NCI-H1436 treated with DMSO at 0.1 percent for 48 hours (cell line): ENCODE data around the gene C11orf86.
"Not testable (repeated sequence)": the region's sequence is repeated elsewhere in the genome, so short reads cannot be mapped to it uniquely, and the experiment has no call there.

Experiments used
- DNase-seq: peaks from one replicate; lab custom pipeline; 2025; lab: John Stamatoyannopoulos, UW

C11orf86 gene

GRCh38 chr11:66989360-66989759 is 14.3 kb downstream of the C11orf86 start:
- not testable (repeated sequence) for DNase-seq

- DNase-seq: no peak
Observed at GRCh38 chr11:66992041-66992440, 16.9 kb downstream of the C11orf86 start.

DNA sequence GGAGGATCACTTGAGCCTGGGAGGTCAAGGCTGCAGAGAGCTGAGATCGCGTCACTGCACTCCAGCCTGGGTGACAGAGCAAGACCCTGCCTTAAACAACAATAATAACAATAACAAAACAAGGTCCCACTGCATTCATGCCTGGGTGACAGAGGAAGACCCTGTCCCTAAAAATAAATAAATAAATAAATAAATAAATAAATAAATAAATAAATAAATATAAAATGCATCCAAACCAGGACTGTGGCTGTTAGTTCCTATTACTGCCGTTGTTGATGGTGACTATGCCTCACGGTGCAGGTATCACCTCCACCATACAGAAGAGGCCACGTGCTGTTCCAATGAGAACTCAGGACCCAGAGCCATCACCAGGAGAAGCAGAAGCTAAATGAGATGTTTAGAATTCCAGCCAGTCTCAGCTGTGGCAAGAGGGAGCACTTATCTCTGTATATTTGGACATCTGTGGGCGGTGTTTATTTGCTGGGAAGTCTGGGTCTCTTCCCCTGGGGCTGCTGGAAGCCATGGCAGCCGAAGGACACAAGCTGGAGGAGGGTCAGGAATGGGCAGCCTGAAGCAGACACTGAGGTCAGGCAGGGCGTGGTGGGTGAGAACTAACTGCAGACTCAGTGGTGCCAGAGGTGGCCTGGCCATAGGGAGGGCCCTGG is 21.6 kb downstream of the C11orf86 start:
- no peak for DNase-seq

DNA sequence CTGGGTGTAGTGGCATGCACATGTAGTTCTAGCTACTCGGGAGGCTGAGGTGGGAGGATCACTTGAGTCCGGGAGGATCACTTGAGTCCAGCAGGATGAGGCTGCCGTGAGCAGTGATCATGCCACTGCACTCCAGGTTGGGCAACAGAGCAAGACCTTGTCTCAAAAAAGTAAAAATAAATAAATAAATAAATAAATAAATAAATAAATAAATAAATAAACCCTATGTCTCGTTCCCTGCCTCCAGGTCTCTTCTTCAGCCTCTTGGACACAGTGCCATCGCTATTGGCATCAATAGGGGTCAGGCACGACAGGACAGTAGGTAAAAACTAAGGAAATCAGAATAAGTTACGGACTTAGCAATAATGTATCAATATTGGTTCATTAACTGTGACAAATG is 24.5 kb downstream of the C11orf86 start:
- DNase-seq: no peak

DNA sequence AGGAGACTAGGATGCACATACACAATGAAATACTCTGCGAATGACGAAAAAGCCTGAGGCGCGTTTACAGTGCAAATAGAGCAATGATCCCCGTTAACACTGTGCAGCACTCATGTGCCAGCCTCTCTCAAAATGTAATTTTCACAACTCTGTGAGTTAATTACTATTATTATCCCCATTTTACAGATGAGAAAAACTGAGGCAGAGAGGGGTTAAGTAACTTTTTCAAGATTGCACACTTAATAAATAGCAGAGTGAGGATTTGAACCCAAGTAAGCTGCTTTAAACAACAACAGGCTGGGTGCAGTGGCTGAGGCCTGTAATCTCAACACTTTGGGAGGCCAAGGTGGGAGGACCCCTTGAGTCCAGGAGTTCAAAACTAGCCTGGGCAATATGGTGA is 26.2 kb downstream of the C11orf86 start:
- DNase-seq: no peak

DNA sequence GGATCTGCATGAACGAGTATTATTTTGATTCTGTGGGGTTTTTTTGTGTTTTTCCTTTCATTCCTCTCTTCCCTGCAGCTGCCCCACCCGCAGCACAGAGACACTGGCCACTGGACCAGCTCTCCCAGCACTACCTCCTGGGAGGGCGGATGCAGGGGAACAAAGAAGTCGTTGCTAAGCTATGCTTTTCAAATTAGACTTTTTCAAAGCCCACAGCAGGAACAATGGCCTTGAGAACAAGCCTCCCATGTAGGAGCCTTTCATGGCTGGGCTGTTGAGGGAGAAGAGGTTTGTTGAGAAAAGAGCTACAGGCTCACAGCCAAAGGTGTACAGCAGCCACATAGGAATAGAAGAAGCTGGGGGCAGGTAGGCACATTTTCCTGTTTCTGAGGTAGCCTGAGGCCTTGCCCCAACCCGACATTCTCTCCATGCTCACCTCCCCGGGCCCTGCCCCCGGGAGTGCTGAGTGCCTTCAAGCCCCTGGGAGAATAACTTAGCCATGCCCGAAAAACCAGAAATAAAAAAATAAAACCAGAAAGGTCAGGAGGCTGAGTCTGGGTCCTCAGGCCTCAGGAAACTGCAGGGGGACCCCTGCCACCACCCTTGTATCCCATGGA is 27.3 kb downstream of the C11orf86 start:
- DNase-seq: no peak

GRCh38 chr11:67002921-67003411 is 27.9 kb downstream of the C11orf86 start:
- DNase-seq: no peak

GRCh38 chr11:67005200-67005599 is 30.1 kb downstream of the C11orf86 start:
- not testable (repeated sequence) for DNase-seq

DNA sequence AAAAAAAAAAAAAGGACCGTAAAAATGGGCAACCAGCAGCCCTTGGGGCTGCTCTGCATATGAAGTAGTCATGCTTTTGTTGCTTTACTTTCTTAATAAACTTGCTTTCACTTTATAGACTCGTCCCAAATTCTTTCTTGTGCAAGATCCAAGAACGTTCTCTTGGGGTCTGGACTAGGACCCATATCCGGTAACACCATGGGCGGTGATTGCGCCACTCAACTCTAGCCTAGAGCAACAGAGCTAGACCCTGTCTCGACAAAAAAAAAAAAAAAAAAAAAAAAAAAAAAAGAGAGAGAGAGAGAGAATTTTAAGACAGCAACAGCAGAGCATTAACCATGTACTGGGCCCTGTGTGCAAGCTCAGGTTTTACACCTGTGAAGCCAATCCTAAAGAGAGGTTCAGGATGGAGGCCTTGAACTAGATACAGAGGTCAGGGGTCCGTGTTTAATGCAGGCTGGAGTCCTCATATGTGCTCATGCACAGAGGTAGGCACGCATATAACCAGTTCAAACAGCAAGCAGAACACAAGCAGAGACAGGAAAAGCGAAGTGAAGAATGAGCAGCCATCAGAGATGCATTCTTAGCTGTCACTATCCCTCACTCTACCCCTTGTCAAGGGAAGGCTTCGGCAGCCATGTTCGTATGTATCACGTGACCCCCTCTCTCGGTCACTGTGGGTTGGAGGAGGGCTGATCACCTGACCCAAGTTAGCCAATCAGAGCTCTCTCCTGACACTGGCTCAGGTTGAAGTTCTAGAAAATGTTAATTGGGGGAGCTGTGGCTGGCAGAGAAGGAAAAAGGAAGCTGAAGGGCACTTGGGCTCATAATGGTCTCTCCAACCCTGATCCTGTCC is 31.2 kb downstream of the C11orf86 start:
- no peak for DNase-seq

- DNase-seq: no peak
Observed at GRCh38 chr11:67007126-67007525, 32.0 kb downstream of the C11orf86 start.

DNA sequence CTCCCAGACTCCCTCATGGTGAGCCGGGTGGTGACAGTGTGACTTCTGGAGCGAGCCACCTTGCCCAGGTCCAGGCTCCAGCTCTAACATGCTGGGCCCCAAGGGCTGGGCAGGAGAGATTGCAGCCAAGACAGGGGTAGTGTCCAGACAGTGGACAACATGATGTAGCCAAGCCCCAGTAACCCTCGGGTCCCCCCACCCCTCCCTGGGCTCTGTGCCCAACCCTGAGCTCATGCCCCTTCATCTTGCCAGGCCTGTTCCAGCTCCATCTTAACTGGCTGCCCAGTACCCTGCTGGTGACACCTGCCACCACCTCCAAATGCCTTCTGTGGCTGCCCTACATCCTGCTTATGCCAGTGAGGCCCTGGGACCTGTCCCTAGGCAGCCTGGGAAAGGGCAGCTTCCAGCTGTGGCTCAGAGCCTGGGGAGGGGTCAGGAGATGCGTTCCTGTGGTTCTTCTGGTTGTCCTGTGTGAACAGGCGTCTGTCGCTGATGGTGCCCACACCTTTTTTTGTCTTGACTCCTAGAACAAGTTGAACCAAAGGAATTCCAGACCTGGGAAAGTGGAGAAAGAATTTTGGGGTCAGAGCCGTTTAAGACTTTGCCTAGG is 35.3 kb downstream of the C11orf86 start:
- no peak for DNase-seq

- no peak for DNase-seq
Observed at GRCh38 chr11:67013511-67014045, 38.5 kb downstream of the C11orf86 start.

GRCh38 chr11:67014343-67014742 is 39.2 kb downstream of the C11orf86 start:
- DNase-seq: no peak

- no peak for DNase-seq
Observed at GRCh38 chr11:67015048-67015447, 39.9 kb downstream of the C11orf86 start.

DNA sequence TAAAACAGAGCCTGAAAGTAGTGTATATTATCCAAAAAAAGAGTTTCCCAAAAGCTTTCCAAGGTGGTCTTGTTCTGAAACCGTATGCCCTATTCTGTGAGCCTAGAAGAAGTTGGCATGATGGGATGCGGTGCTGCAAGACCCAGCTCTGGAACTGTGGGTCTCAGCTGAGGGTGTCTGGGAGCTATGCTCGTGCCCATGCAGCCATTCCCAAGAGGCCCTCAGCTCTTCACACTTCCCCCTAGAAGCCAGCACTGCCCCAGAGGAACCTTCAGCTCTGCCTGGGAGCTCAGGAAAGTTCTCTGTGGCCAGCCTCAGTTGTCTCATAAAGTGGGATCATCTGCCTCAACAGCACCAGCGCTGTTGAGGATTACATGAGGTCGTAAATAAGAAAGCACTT is 41.4 kb downstream of the C11orf86 start:
- no peak for DNase-seq

DNA sequence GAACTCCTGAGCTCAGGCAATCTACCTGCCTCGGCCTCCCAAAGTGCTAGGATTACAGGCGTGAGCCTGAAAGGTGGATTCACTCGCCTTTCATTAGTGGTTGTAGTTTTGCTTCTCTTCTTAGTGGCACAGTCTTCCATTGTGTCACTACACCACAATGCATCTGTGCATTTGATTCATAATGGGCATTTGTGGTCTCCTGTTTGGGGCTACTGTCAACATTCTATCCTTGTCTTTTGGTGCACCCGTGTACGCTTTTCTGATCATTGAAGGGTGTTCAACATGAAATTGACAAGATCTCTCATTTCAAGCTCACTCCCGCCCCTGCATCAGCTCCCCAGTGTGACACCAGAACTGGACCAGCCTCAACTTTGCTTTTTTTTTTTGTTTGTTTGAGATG is 45.8 kb downstream of the C11orf86 start:
- no peak for DNase-seq

- no peak for DNase-seq
Observed at GRCh38 chr11:67022341-67022933, 47.3 kb downstream of the C11orf86 start.

- no peak for DNase-seq
Observed at GRCh38 chr11:67022961-67023956, 48.2 kb downstream of the C11orf86 start, which contains the start of gene SYT12. SYT12 (plus strand) TSS chr11:67023134; CDS start chr11:67030145, 7,011 bp downstream.

DNA sequence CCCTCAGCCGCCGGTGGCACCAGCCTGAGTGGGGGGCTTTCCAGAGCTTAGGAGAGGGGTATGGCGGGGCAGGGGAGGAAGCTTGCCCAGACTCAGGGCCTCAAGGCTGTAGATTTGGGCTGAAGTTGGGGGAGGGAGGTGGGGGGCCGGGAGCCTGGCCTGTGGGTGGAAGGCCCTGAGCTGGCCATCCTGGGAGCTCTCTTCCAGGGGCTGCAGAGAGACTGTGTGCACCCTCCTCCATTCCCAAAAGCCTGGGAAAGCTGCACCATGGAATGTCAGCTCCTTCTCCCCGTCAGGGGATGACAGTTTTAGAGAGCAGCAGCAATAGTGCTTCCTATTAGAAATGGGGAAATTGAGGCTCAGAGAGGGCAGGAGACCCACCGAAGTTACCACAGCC is 48.9 kb downstream of the C11orf86 start:
- no peak for DNase-seq

DNA sequence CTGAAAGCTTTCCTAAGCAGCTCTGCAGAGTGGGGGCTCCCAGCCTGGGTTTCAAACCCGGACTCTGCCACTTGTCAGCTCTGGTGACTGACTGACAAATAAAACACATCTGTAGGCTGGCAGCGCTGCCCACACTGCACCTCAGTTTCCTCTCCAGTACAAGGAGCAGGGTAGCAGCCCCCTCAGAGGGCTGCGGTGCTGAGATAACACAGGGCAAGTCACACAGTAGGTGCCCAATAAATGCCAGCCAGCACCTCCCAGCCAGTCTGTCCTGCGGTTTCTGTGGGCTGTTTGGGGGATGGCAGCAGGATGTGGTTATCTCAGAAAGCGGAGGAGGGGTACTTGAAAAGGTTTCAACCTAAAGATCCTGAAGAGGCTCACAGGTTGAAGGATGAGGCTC is 49.3 kb downstream of the C11orf86 start:
- DNase-seq: no peak
